Choroid plexus epithelial cell (primary cell): ENCODE results near the gene C14orf39.
"Not testable (repeated sequence)": the region's sequence is repeated elsewhere in the genome, so short reads cannot be mapped to it uniquely, and the experiment has no call there.

Experiments used
- DNase-seq: peaks from one replicate; pipeline ENCODE4 v3.0.0-alpha.2; 2010; ENCODE audit warnings: low read depth
- H3K4me3 ChIP-seq: 2 replicates; pipeline ENCODE4 v1.5.1; 2011; ENCODE audit warnings: low read depth, mild to moderate bottlenecking, control low read depth, low read length, moderate library complexity
- CTCF ChIP-seq: conservative IDR thresholded peaks from 2 replicates; pipeline ENCODE4 v1.5.1; 2011; ENCODE audit warnings: low read depth, mild to moderate bottlenecking, control low read depth, inconsistent platforms, low read length, moderate library complexity

The C14orf39 gene

GRCh38 chr14:60420050-60420449 is 65.8 kb downstream of the C14orf39 start:
- no peak overlapping the region for H3K4me3 ChIP-seq
- TF ChIP-seq CTCF: no peak
- DNase-seq: no peak

DNA sequence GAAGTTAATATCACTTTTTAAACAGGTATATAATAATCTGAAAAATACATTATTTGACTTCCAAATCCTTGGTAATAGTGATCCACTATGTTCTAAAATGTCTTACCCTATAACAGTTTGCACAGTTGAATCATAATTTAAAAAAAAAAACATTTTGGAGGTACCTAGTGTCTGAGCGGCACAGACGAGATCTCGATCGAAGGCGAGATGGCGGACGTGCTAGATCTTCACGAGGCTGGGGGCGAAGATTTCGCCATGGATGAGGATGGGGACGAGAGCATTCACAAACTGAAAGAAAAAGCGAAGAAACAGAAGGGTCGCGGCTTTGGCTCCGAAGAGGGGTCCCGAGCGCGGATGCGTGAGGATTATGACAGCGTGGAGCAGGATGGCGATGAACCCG is 88.3 kb downstream of the C14orf39 start:
- not testable (repeated sequence) for H3K4me3 ChIP-seq, DNase-seq

GRCh38 chr14:60396718-60397343 is 89.0 kb downstream of the C14orf39 start:
- H3K4me3 ChIP-seq: no peak overlapping the region
- DNase-seq: peak; percentile 0
- no peak for TF ChIP-seq CTCF
